Activated naive CD4-positive, alpha-beta T cell treated with anti-CD3 and anti-CD28 coated beads, Interleukin-2, amount 50 U/mL, for 72 hours (primary cell): Measurements from ENCODE around the gene SUB1. TPM values are rescaled to one million over a fixed set of nuclear protein-coding genes. Genes with fewer than 3 reads are reported as not detected.
"Not testable (repeated sequence)": the region's sequence is repeated elsewhere in the genome, so short reads cannot be mapped to it uniquely, and the experiment has no call there.

Experiments used
- ATAC-seq, 2 donors: fragments of 150-1000 bp; cut with Tn5 transposase; 2 replicates each; pipeline ENCODE4 v1.10.0; 2021; ENCODE audit warnings: mild to moderate bottlenecking in 2 of 2, moderate library complexity in 2 of 2
- DNase-seq, 2 donors: peaks; one replicate each; pipeline ENCODE4 v3.0.0; 2021 to 2022; ENCODE audit warnings: low spot score in 2 of 2
- H3K27ac Mint-ChIP-seq, 2 donors: one replicate each; pipeline ENCODE4 v1.8.0; 2022; ENCODE audit warnings: mild to moderate bottlenecking in 2 of 2, mixed read lengths in 2 of 2
- H3K36me3 Mint-ChIP-seq, 2 donors: one replicate each; pipeline ENCODE4 v1.8.0; 2022; ENCODE audit warnings: mixed read lengths in 2 of 2
- H3K9me3 Mint-ChIP-seq, 2 donors: one replicate each; pipeline ENCODE4 v1.8.0; 2022; ENCODE audit warnings: mixed read lengths in 2 of 2
- total RNA-seq, 2 donors: library from RNA; stranded (reverse); gene quantifications; one replicate each; pipeline ENCODE4 v1.2.3, GENCODE V29; 2022

The SUB1 gene
- total RNA-seq, 2 donors from 2014 or later, result 231 to 304 TPM

GRCh38 chr5:32556543-32556942 lies 28.8 kb upstream of the SUB1 start:
- not testable (repeated sequence) for H3K27ac Mint-ChIP-seq, H3K9me3 Mint-ChIP-seq, DNase-seq, ATAC-seq
- peaks cover 13 to 19% of the 10 kb centered on the region in 2 donors for H3K36me3 Mint-ChIP-seq

DNA sequence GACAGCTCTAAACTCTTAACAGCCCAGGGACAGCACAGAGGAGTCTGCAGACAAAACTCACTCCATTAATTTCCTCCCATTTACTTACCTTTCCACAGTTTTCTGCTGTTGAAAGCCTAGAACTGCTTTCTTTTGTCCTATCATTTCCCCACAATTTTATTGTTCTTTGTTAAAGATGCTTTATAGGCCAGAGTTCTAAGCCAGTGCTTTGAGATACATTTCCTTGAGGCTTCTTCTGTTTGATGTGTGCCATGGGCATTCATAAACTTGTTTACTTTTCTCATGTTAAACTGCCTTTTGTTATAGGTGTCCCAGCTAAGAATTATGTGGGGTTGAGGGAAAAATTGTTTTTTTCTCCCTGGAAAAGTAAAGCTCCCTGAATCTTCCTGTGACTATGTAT lies 25.9 kb upstream of the SUB1 start:
- Mint-ChIP-seq H3K9me3 (no peaks in the 10 kb centered on the region), H3K27ac (no peak overlapping the region), H3K36me3 (no peaks in the 10 kb centered on the region)
- ATAC-seq, result no peak
- no peak for DNase-seq

DNA sequence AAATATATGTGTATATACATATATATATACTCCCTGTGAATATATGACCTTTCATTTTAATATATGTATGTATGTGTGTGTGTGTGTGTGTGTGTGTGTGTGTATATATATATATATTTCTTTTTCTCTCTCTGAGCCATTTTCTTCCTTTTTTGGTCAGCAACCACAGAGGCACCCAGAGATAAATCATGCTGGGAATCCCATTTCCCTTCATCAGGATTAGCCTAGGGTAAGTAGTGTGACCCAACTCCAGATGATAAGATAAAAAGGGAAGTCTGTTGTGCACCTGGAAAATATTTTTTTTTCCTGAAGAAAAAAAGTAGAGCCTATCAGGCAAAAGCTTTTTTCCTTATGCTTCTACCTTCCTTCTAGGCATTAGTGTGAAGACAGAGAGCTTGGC lies 25.4 kb upstream of the SUB1 start:
- no peak overlapping the region for H3K27ac Mint-ChIP-seq
- ATAC-seq (no peak), DNase-seq (no peak)
- no peaks in the 10 kb centered on the region for H3K36me3 Mint-ChIP-seq
- no peaks in the 10 kb centered on the region for H3K9me3 Mint-ChIP-seq

- no peak overlapping the region for H3K27ac Mint-ChIP-seq
- H3K9me3 Mint-ChIP-seq, result no peaks in the 10 kb centered on the region
- ATAC-seq (no peak), DNase-seq (no peak)
- peaks cover 0 to 6% of the 10 kb centered on the region in 2 donors for H3K36me3 Mint-ChIP-seq
These were observed 23.3 kb upstream of the SUB1 start for GRCh38 chr5:32562056-32562455.

DNA sequence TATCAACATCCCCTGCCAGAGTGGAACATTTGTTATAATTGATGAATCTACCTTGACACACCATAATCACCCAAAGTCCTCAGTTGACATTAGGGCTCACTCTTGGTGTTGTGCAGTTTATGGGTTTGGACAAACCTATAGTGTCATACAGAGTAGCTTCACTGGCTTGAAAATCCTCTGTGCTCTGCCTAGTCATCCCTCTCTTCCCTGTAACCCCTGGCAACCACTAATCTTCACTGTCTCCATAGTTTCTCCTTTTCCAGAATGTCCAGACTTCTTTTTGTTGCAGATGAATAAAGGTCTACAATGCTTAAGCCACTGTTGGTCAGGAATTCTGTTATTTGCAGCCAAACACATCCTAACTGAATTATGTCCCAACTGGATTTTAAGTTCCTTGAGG lies 22.5 kb upstream of the SUB1 start:
- H3K27ac Mint-ChIP-seq, result no peak overlapping the region
- ATAC-seq (no peak), DNase-seq (no peak)
- no peaks in the 10 kb centered on the region for H3K9me3 Mint-ChIP-seq
- H3K36me3 Mint-ChIP-seq, result peaks cover 0 to 9% of the 10 kb centered on the region in 2 donors

GRCh38 chr5:32563614-32564013 lies 21.7 kb upstream of the SUB1 start:
- no peaks in the 10 kb centered on the region for H3K9me3 Mint-ChIP-seq
- ATAC-seq (no peak), DNase-seq (no peak)
- no peak overlapping the region for H3K27ac Mint-ChIP-seq
- peaks cover 0 to 9% of the 10 kb centered on the region in 2 donors for H3K36me3 Mint-ChIP-seq

- peaks cover 0 to 9% of the 10 kb centered on the region in 2 donors for H3K36me3 Mint-ChIP-seq
- no peaks in the 10 kb centered on the region for H3K9me3 Mint-ChIP-seq
- peak overlapping the region in 1 of 2 donors; percentile 7 for H3K27ac Mint-ChIP-seq
- DNase-seq (no peak), ATAC-seq (no peak)
These were observed 20.2 kb upstream of the SUB1 start for GRCh38 chr5:32565145-32565544.

- DNase-seq (no peak), ATAC-seq (no peak)
- Mint-ChIP-seq H3K27ac (no peak overlapping the region), H3K9me3 (no peaks in the 10 kb centered on the region), H3K36me3 (peaks cover 0 to 9% of the 10 kb centered on the region in 2 donors)
These were observed 18.8 kb upstream of the SUB1 start for GRCh38 chr5:32566319-32567111.

- H3K9me3 Mint-ChIP-seq, result no peaks in the 10 kb centered on the region
- H3K36me3 Mint-ChIP-seq, result peaks cover 0 to 9% of the 10 kb centered on the region in 2 donors
- ATAC-seq (no peak), DNase-seq (no peak)
- no peak overlapping the region for H3K27ac Mint-ChIP-seq
These were observed 14.2 kb upstream of the SUB1 start for GRCh38 chr5:32571128-32571527.

GRCh38 chr5:32572778-32573480 lies 12.4 kb upstream of the SUB1 start:
- Mint-ChIP-seq H3K27ac (no peak overlapping the region), H3K9me3 (no peaks in the 10 kb centered on the region), H3K36me3 (no peaks in the 10 kb centered on the region)
- DNase-seq, result no peak
- ATAC-seq, result peak; percentile 44 to 56

- H3K27ac Mint-ChIP-seq, H3K36me3 Mint-ChIP-seq, ATAC-seq: not testable (repeated sequence)
These were observed 11.9 kb upstream of the SUB1 start for GRCh38 chr5:32573481-32573854.

GRCh38 chr5:32574540-32575175 lies 10.7 kb upstream of the SUB1 start:
- ATAC-seq, result no peak
- Mint-ChIP-seq H3K36me3 (no peaks in the 10 kb centered on the region), H3K9me3 (no peaks in the 10 kb centered on the region)

More at GRCh38 chr5:32573481-32573854, 11.9 kb upstream of the SUB1 start:
- not testable (repeated sequence) for DNase-seq, H3K9me3 Mint-ChIP-seq

DNA sequence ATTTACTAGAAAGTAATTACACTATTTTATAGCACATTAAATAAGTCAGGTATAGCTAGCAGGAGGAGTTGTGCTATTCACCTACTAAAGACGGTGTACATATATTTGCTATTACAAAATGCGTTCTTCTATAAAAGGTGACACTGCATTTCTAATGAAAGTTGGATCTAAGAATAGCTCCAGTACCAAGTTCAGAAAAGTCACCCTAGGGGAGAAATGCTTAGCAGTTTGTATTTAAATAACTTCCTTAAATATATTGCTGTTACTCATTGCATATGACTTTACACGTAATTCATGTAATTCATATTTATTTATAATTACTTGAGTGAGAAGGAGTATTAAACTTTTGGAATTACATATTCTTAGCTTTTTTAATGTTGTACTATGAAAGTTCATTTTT lies 7.0 kb upstream of the SUB1 start:
- H3K36me3 Mint-ChIP-seq, result no peaks in the 10 kb centered on the region
- H3K27ac Mint-ChIP-seq, result no peak overlapping the region
- ATAC-seq (no peak), DNase-seq (no peak)
- H3K9me3 Mint-ChIP-seq, result no peaks in the 10 kb centered on the region

More at GRCh38 chr5:32574540-32575175, 10.7 kb upstream of the SUB1 start:
- no peak overlapping the region for H3K27ac Mint-ChIP-seq
- no peak for DNase-seq

- DNase-seq (no peak), ATAC-seq (no peak)
- Mint-ChIP-seq H3K9me3 (no peaks in the 10 kb centered on the region), H3K27ac (no peak overlapping the region), H3K36me3 (no peaks in the 10 kb centered on the region)
These were observed 6.6 kb upstream of the SUB1 start for GRCh38 chr5:32578764-32579163.

GRCh38 chr5:32581010-32581785 lies 4.2 kb upstream of the SUB1 start:
- Mint-ChIP-seq H3K36me3 (peaks cover 3 to 4% of the 10 kb centered on the region in 2 donors), H3K27ac (no peak overlapping the region), H3K9me3 (no peaks in the 10 kb centered on the region)
- ATAC-seq (no peak), DNase-seq (no peak)

- H3K27ac Mint-ChIP-seq, result peak overlapping the region in 1 of 2 donors; percentile 95
- DNase-seq (no peak), ATAC-seq (no peak)
These were observed 1.6 kb upstream of the SUB1 start for GRCh38 chr5:32583582-32584232.

More at GRCh38 chr5:32583582-32584232, 1.6 kb upstream of the SUB1 start:
- no peaks in the 10 kb centered on the region for H3K9me3 Mint-ChIP-seq
- peaks cover 7 to 11% of the 10 kb centered on the region in 2 donors for H3K36me3 Mint-ChIP-seq
